GM12872 (cell line): ENCODE measurements around the gene FAM168A.

ENCODE experiments used
- CTCF ChIP-seq: IDR thresholded peaks from 3 replicates; pipeline ENCODE4 v1.5.1; 2011; ENCODE audit warnings: low read depth, mild to moderate bottlenecking, low read length, moderate library complexity; ENCODE audit not compliant: insufficient read depth

Gene FAM168A

GRCh38 chr11:73379189-73379880 lies 218.6 kb downstream of the FAM168A start:
- TF ChIP-seq CTCF = no peak

- TF ChIP-seq CTCF = no peak
These were observed 220.9 kb downstream of the FAM168A start for GRCh38 chr11:73376803-73377629.

DNA sequence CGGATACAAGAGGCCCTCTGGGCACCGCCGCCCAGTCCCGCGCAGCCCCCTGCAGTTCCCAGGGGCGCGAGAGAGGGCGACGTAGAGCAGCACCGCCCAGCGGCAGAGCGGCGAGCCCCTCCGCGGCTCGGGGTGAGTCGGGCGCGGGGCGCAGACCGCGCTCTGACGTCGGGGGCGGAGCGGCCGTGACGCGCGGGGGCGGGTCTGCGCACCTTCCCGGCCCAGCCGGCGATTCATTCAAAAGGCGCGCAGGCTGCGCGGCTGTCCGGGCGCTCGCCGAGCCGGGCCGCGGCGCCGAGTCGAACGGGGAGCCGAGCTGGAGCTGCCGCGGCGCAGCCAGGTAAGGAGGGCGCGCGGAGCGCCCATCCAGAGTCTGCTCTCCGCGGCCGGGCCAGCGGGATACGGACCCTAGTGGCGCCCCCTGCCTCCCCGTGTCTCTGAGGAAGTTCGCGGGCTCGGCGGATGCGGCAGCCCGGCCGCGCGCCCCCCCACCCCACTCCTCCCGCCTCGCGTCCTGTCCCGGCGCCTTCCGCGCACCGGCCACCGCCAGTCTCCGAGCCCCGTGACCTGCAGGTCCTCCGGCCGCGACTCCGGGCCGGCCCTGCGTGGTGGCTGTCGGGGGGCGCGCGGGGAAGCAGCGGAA lies 221.6 kb downstream of the FAM168A start, which contains the start of gene RELT:
Gene RELT, plus strand, starts transcription at position 240 of the 643 bp plus-strand sequence. CDS start 12,738 bp downstream, outside the sequence.
- peak; percentile 89 for TF ChIP-seq CTCF

GRCh38 chr11:73375830-73376159 lies 222.1 kb downstream of the FAM168A start:
- no peak for TF ChIP-seq CTCF

DNA sequence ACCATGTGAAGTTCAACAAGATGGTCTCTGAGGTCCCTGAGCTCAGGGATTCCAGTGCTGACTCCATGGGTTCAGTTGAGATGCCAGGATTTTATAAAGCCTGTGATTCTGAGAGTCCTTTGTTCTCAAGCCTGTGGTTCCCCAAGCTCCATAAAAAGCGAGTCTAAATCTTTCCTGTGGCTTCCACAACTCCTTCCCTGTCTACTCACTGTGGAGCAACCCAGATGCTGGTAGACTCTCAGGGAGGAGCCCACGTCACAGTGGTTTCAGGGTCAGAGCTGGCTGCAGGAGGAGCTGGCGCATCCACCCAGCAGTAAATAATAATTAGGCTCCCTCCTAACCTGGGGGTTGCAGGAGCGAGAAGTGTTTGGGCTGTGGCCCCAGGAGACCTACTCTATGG lies 223.8 kb downstream of the FAM168A start:
- no peak for TF ChIP-seq CTCF

- peak; percentile 49 for TF ChIP-seq CTCF
These were observed 225.4 kb downstream of the FAM168A start for GRCh38 chr11:73372375-73372993.

DNA sequence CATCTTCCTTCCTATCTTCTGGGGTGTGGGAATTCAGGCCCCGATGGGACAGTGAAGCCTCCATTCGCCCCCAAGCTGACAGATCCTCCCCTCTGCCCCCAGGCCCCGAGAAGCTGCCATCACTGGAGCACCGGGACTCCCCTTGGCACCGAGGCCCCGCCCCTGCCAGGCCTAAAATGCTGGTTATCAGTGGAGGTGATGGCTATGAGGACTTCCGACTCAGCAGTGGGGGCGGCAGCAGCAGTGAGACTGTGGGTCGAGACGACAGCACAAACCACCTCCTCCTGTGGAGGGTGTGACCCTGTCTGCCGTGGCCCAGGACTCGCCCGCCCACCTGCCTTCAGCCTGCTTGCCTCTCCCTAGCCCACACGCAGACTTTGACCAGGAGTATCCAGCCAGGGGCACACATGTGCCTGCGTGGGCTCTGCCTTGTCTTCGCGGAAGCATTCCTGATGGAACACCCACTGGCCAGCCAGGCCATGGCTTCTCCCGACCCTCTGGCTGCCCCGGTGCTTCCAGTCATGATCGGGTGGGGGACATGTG lies 230.4 kb downstream of the FAM168A start:
- TF ChIP-seq CTCF = no peak
